A549 (cell line): ENCODE measurements around the gene C12orf42.

Experiments used
- CTCF ChIP-seq: fragments of >200 bp; sonication (Bioruptor Twin); formaldehyde crosslinking; IDR thresholded peaks from 3 replicates; pipeline ENCODE4 v1.5.1; 2016
- ELK1 ChIP-seq: fragments of 150-350 bp; IDR thresholded peaks from 2 replicates; pipeline ENCODE4 v1.6.1; 2014; ENCODE audit warnings: low read depth, mild to moderate bottlenecking, low read length
- EP300 ChIP-seq, 2 experiments: fragments of >200 bp; sonication (Bioruptor Twin); formaldehyde crosslinking; IDR thresholded peaks; 2 replicates in 1 of 2; 3 replicates in 1 of 2; pipeline ENCODE4 v1.6.1; 2016 to 2017
- JUNB ChIP-seq: fragments of >200 bp; sonication (Bioruptor Twin); formaldehyde crosslinking; IDR thresholded peaks from 2 replicates; pipeline ENCODE4 v1.6.1; 2016
- POLR2A ChIP-seq: IDR thresholded peaks from 2 replicates; pipeline ENCODE4 v1.6.1; 2012; ENCODE audit warnings: mild to moderate bottlenecking, low read length
- USF2 ChIP-seq: fragments of 450-650 bp; IDR thresholded peaks from 2 replicates; pipeline ENCODE4 v1.6.1; 2014; ENCODE audit warnings: antibody characterized with exemption

GRCh38 chr12:103520686-103521215, 25.0 kb upstream of the C12orf42 start:
- TF ChIP-seq JUNB (no peak), EP300 (IDR thresholded peaks at IDR 0.05) (no peak), ELK1 (no peak), CTCF (no peak), USF2 (no peak), POLR2A (no peak)
